Gastroesophageal sphincter (tissue), 4 donors: Measurements from ENCODE around the gene NADK2. TPM values are rescaled to one million over a fixed set of nuclear protein-coding genes. Genes with fewer than 3 reads are reported as not detected.
"Not testable (repeated sequence)": the region's sequence is repeated elsewhere in the genome, so short reads cannot be mapped to it uniquely, and the experiment has no call there.

Source experiments
- ATAC-seq: fragments of 150-250 bp; one replicate; pipeline ENCODE4 v1.9.1; 2016; ENCODE audit warnings: mild to moderate bottlenecking, moderate library complexity
- H3K27ac ChIP-seq, 4 donors: fragments of 200-600 bp; sonication (generic) in 3 of 4; 1 replicate in 3 of 4; 2 replicates in 1 of 4; pipeline ENCODE4 v1.5.1; 2016 to 2019
- H3K27me3 ChIP-seq: fragments of 200-600 bp; sonication (generic); one replicate; pipeline ENCODE4 v1.5.1; 2019
- H3K36me3 ChIP-seq, 2 donors: fragments of 200-600 bp; sonication (generic); one replicate each; pipeline ENCODE4 v1.5.1; 2019; ENCODE audit warnings: control low read depth in 1 of 2
- H3K4me1 ChIP-seq, 3 donors: fragments of 200-600 bp; sonication (generic); 1 replicate in 2 of 3; 2 replicates in 1 of 3; pipeline ENCODE4 v1.5.1; 2016 to 2019; ENCODE audit warnings: control low read depth in 2 of 3
- H3K4me3 ChIP-seq, 2 donors: fragments of 200-600 bp; sonication (generic); one replicate each; pipeline ENCODE4 v1.5.1; 2019; ENCODE audit warnings: mild to moderate bottlenecking in 1 of 2, moderate library complexity in 1 of 2
- H3K9me3 ChIP-seq, 3 donors: fragments of 200-600 bp; sonication (generic); one replicate each; pipeline ENCODE4 v1.5.1; 2017 to 2019; ENCODE audit warnings: control low read depth in 2 of 3
- EP300 ChIP-seq: sonication (generic); formaldehyde crosslinking; IDR thresholded peaks from one replicate; pipeline ENCODE4 v1.6.1; 2017; ENCODE audit warnings: antibody characterized with exemption, mild to moderate bottlenecking
- POLR2A ChIP-seq, 2 donors: fragments of 450-650 bp; IDR thresholded peaks; one replicate each; pipeline ENCODE4 v1.6.1; 2017; ENCODE audit warnings: antibody characterized with exemption in 2 of 2, mild to moderate bottlenecking in 2 of 2, moderate library complexity in 1 of 2
- POLR2AphosphoS5 ChIP-seq: sonication (generic); formaldehyde crosslinking; IDR thresholded peaks from one replicate; pipeline ENCODE4 v1.6.1; 2017; ENCODE audit warnings: antibody characterized with exemption
- WGBS, 2 donors: methylation state at CpG; one replicate each; pipeline ENCODE4 v1.1.5; 2018; ENCODE audit warnings: low coverage in 1 of 2; 5-methylcytosine and 5-hydroxymethylcytosine counted together
- total RNA-seq, 4 donors: library from RNA; depleted of rRNA; stranded (reverse); fragments of >200 nt; gene quantifications; one replicate each; pipeline ENCODE4 v1.1.0, GENCODE V29; 2016
- TF ChIP-seq, protein P1 (sequence below), 4 experiments: fragments of 200-600 bp in 2 of 4; fragments of 450-650 bp in 2 of 4; sonication (generic) in 1 of 4; IDR thresholded peaks; one replicate each; pipeline ENCODE4 v1.5.1; 2017 to 2019; ENCODE audit warnings: antibody characterized with exemption in 4 of 4, mild to moderate bottlenecking in 2 of 4, moderate library complexity in 2 of 4

The NADK2 gene
- total RNA-seq, 4 donors from 2014 or later: 43.5 to 90.6 (median 60.9) TPM

DNA sequence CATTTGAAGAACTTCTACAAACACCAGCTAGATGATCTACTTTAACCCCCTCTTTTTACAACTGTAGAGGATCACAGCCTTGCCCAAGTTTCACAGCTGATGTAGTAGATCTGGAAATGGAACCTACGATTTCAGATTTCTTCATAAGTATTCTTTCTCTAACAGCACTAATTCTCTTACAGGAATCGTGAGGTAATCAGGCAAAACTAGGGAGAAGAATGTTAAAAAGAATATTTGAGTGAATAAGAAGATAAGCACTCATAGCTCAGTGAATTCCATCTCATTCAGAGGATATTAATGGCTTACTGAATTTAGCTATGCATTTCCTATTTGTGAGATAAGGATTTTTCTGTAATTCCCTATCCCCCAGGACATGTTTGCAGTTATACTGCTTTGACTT is 42.1 kb downstream of the NADK2 start:
- H3K27me3 ChIP-seq: no peaks in the 10 kb centered on the region
- peaks cover 17 to 81% of the 10 kb centered on the region in 2 donors for H3K36me3 ChIP-seq
- no peak overlapping the region for H3K27ac ChIP-seq
- ATAC-seq: no peak
- no peaks in the 10 kb centered on the region for H3K9me3 ChIP-seq
- TF ChIP-seq, protein P1, sequence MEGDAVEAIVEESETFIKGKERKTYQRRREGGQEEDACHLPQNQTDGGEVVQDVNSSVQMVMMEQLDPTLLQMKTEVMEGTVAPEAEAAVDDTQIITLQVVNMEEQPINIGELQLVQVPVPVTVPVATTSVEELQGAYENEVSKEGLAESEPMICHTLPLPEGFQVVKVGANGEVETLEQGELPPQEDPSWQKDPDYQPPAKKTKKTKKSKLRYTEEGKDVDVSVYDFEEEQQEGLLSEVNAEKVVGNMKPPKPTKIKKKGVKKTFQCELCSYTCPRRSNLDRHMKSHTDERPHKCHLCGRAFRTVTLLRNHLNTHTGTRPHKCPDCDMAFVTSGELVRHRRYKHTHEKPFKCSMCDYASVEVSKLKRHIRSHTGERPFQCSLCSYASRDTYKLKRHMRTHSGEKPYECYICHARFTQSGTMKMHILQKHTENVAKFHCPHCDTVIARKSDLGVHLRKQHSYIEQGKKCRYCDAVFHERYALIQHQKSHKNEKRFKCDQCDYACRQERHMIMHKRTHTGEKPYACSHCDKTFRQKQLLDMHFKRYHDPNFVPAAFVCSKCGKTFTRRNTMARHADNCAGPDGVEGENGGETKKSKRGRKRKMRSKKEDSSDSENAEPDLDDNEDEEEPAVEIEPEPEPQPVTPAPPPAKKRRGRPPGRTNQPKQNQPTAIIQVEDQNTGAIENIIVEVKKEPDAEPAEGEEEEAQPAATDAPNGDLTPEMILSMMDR (IDR thresholded peaks at IDR 0.05): no peak
- no peak for TF ChIP-seq EP300
- TF ChIP-seq POLR2AphosphoS5: no peak
- TF ChIP-seq POLR2A (IDR thresholded peaks at IDR 0.05): no peak
- no peak overlapping the region for H3K4me3 ChIP-seq
- peaks cover 0 to 7% (median 0%) of the 10 kb centered on the region in 3 donors for H3K4me1 ChIP-seq
- WGBS, 2 donors: 77 to 92% methylated on average over 2 of the region's 2 CpGs

DNA sequence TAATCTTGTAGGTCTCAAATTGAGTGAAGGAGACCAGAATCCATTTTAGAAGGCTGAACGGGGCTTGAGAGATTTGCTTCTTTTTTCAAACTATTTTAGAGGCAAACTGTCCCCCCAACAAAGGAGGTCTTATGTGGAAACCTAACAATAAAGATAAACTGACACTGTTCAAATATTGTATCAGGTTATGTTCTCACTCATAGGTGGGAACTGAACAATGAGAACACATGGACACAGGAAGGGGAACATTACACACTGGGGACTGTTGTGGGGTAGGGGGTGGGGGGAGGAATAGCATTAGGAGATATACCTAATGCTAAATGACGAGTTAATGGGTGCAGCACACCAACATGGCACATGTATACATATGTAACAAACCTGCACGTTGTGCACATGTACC is 42.9 kb downstream of the NADK2 start:
- H3K36me3 ChIP-seq: peaks cover 17 to 83% of the 10 kb centered on the region in 2 donors
- ATAC-seq, H3K4me3 ChIP-seq, H3K4me1 ChIP-seq, H3K9me3 ChIP-seq, H3K27ac ChIP-seq, H3K27me3 ChIP-seq: not testable (repeated sequence)
- 71 to 87% methylated on average over 2 of the region's 3 CpGs for WGBS, 2 donors

DNA sequence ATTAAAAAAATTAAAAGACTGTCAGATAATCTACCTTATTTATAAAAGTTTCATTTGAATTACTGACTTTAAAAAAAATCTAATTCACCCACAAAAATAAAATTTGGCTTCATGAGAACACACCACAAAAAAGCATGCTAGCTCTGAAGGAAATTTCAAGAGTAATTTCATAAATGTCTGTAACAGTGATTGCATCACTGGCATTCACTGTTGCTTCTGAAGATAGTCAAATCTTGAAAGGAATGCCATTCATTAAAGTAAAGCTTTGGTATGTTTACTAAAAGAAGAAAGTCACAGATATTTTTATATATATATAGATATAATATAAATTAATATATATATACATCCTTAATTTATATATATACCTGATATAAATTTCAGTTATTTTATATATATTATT is 43.4 kb downstream of the NADK2 start:
- no peak for TF ChIP-seq POLR2AphosphoS5
- Histone ChIP-seq H3K36me3 (peaks cover 17 to 83% of the 10 kb centered on the region in 2 donors), H3K9me3 (no peaks in the 10 kb centered on the region), H3K27me3 (no peaks in the 10 kb centered on the region), H3K4me3 (no peak overlapping the region), H3K4me1 (peaks cover 0 to 7% (median 0%) of the 10 kb centered on the region in 3 donors), H3K27ac (no peak overlapping the region)
- ATAC-seq: no peak

DNA sequence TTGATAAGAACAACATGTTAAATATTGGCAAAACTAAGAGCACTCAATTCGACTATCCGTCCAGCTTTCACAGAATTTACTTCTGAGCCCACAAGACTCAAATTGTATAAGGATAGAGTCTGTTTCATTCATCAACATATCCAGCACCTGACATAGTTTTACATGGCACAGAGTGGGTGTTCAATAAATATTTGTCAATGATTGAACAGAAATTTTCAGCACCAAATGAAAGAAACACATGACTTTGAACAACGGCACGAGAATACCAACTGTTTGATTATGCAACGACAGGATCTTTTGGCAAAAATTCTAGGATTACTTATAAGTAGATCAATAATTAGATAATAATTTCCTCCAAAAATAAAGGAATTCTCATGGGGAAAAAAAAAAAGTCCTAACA is 48.0 kb downstream of the NADK2 start:
- H3K27me3 ChIP-seq: no peaks in the 10 kb centered on the region
- no peak for TF ChIP-seq EP300
- TF ChIP-seq POLR2A (IDR thresholded peaks at IDR 0.05): no peak
- no peak overlapping the region for H3K27ac ChIP-seq
- 91 to 92% methylated on average over 5 of the region's 5 CpGs for WGBS, 2 donors
- H3K9me3 ChIP-seq: peaks cover 0 to 19% (median 0%) of the 10 kb centered on the region in 3 donors
- peaks cover 14 to 94% of the 10 kb centered on the region in 2 donors for H3K36me3 ChIP-seq
- ATAC-seq: no peak
- no peak overlapping the region for H3K4me3 ChIP-seq
- no peaks in the 10 kb centered on the region for H3K4me1 ChIP-seq

DNA sequence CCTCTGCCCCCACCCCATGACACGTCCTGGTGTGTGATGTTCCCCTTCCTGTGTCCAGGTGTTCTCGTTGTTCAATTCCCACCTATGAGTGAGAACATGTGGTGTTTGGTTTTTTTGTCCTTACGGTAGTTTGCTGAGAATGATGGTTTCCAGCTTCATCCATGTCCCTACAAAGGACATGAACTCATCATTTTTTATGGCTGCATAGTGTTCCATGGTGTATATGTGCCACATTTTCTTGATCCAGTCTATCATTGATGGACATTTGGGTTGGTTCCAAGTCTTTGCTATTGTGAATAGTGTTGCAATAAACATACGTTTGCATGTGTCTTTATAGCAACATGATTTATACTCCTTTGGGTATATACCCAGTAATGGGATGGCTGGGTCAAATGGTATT is 57.3 kb downstream of the NADK2 start:
- H3K4me1 ChIP-seq, ATAC-seq, H3K4me3 ChIP-seq, H3K27me3 ChIP-seq, H3K27ac ChIP-seq: not testable (repeated sequence)
- WGBS, 2 donors: 50 to 100% methylated on average over 1 of the region's 4 CpGs
- Histone ChIP-seq H3K9me3 (peaks cover 0 to 10% (median 0%) of the 10 kb centered on the region in 3 donors), H3K36me3 (peaks cover 3 to 63% of the 10 kb centered on the region in 2 donors)

DNA sequence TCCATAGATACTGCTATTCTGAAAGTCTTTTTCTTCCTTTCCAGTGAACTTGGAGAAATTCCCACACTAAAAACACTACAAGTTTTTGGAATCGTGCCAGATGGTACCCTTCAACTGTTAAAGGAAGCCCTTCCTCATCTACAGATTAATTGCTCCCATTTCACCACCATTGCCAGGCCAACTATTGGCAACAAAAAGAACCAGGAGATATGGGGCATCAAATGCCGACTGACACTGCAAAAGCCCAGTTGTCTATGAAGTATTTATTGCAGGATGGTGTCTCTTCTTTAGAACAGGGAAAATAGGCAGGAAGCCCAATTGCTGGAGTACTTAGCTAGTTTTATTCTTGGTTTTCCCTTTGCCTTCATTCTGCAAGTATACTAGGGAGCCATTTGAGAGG is 60.0 kb downstream of the NADK2 start:
- no peaks in the 10 kb centered on the region for H3K4me1 ChIP-seq
- H3K36me3 ChIP-seq: peaks cover 3 to 75% of the 10 kb centered on the region in 2 donors
- no peaks in the 10 kb centered on the region for H3K27me3 ChIP-seq
- H3K9me3 ChIP-seq: no peaks in the 10 kb centered on the region
- no peak for TF ChIP-seq EP300
- TF ChIP-seq POLR2AphosphoS5: no peak
- TF ChIP-seq, protein P1 (IDR thresholded peaks at IDR 0.05): no peak
- TF ChIP-seq POLR2A (IDR thresholded peaks at IDR 0.05): no peak
- no peak overlapping the region for H3K27ac ChIP-seq
- no peak overlapping the region for H3K4me3 ChIP-seq
- 70 to 81% methylated on average over 2 of the region's 2 CpGs for WGBS, 2 donors
- no peak for ATAC-seq

DNA sequence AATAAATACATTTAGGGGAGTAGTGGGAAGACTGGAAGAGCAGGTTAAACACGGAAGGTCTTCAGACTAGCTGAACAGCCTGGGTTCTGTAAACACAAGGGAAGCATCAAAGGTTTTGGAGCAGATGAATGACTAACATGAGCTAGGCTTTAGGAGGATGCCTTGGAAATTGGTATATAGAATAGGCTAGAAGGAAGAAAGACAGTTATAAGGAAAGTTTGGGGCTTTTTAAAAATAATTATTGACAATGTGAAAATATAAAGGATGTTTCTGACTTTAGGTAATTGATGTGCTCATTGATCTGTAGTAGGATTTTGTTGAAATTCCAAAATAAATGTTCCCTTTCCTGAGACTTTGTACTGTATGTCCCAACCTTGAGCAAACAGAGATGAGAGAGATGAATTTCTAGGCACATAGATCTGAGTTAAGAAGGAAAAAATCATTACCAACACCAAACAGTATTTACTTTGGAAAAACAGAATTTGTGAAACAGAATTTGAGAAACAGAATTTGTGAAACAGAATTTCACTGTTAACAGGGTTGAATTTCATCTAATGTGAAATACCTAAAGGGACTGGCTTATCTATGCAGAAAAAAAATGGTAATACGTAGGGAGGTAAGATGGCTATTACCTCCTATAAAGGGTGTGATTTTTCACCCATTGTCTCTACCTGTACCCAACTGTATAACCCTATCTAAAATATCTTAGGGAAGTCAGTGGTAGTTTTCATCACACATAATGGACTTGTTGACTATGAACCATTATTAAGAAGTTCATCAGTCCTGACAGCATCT is 61.0 kb downstream of the NADK2 start:
- WGBS, 2 donors: 76 to 80% methylated on average over 2 of the region's 2 CpGs
- H3K27ac ChIP-seq: no peak overlapping the region
- no peaks in the 10 kb centered on the region for H3K9me3 ChIP-seq
- ATAC-seq: no peak
- H3K36me3 ChIP-seq: peaks cover 3 to 79% of the 10 kb centered on the region in 2 donors
- no peaks in the 10 kb centered on the region for H3K4me1 ChIP-seq
- TF ChIP-seq POLR2A (IDR thresholded peaks at IDR 0.05) (no peak), POLR2AphosphoS5 (no peak)
- TF ChIP-seq, protein P1 (IDR thresholded peaks at IDR 0.05): no peak
- no peaks in the 10 kb centered on the region for H3K27me3 ChIP-seq
- no peak overlapping the region for H3K4me3 ChIP-seq
